HCT116 (cell line): Measurements from ENCODE around the gene ZNF845. TPM values are rescaled to one million over a fixed set of nuclear protein-coding genes. Genes with fewer than 3 reads are reported as not detected.
"Not testable (repeated sequence)": the region's sequence is repeated elsewhere in the genome, so short reads cannot be mapped to it uniquely, and the experiment has no call there.

Source experiments
- ATAC-seq: fragments of 200-7000 bp; cut with Tn5 transposase; 2 replicates; pipeline ENCODE4 v1.9.1; 2020; ENCODE audit warnings: mild to moderate bottlenecking, moderate library complexity
- BruUV-seq: library from RNA; stranded (reverse); fragments of 400-500 nt; replicated peaks from 2 replicates; lab custom pipeline; 2021; lab: Mats Ljungman, UMichigan
- CTCF ChIA-PET: fragments of 300-600 bp; sonication (Branson Sonifier 250); formaldehyde crosslinking; loops from one replicate; lab custom pipeline; 2021; ENCODE audit warnings: antibody characterized with exemption; lab: Charles Lee
- POLR2A ChIA-PET: fragments of 300-600, 350-600 bp; sonication (Branson Sonifier 250); formaldehyde crosslinking; loops from one replicate; lab custom pipeline; 2021; ENCODE audit warnings: antibody characterized with exemption; lab: Charles Lee
- RAD21 ChIA-PET, 2 experiments: fragments of 300-600 bp; sonication (Branson Sonifier 250); formaldehyde crosslinking; loops; one replicate each; lab custom pipeline; 2023; ENCODE audit warnings: low total read pairs in 2 of 2; ENCODE audit not compliant: uncharacterized antibody in 2 of 2, unreplicated experiment in 2 of 2, low non-redundant PET in 1 of 2; lab: Charles Lee
- DNase-seq: peaks from one replicate; pipeline ENCODE4 v3.0.0-alpha.2; 2010; ENCODE audit warnings: low read depth, low spot score
- H2AFZ ChIP-seq: fragments of 200-600 bp; shearing (Covaris generic), sonication (generic); 2 replicates; pipeline ENCODE4 v1.6.1; 2017; ENCODE audit warnings: low read depth, mixed run types, mixed read lengths, antibody characterized with exemption, low read length; ENCODE audit not compliant: poor library complexity, severe bottlenecking
- H3K27ac ChIP-seq: 2 replicates; pipeline ENCODE4 v1.5.1; 2012; ENCODE audit warnings: low read depth, low read length
- H3K27me3 ChIP-seq: fragments of 200-600 bp; sonication (generic); 2 replicates; pipeline ENCODE4 v1.6.1; 2016; ENCODE audit warnings: mixed run types, low read length, mixed read lengths; ENCODE audit not compliant: insufficient read depth
- H3K36me3 ChIP-seq, 2 experiments: fragments of 200-500 bp in 1 of 2; fragments of 200-600 bp in 1 of 2; sonication (Bioruptor generic) in 1 of 2; sonication (generic) in 1 of 2; 2 replicates each; pipeline versions ENCODE4 v1.5.1 to v1.6.1; 2014 to 2016; ENCODE audit warnings: low read length in 2 of 2, inconsistent platforms in 1 of 2, mixed read lengths in 1 of 2, mixed run types in 1 of 2; ENCODE audit not compliant: insufficient read depth in 2 of 2, control insufficient read depth in 1 of 2
- H3K4me1 ChIP-seq, 2 experiments: fragments of 200-600 bp in 1 of 2; sonication (generic) in 1 of 2; 2 replicates each; pipeline versions ENCODE4 v1.5.1 to v1.6.1; 2012 to 2017; ENCODE audit warnings: low read length in 2 of 2, inconsistent platforms in 1 of 2, mild to moderate bottlenecking in 1 of 2, mixed read lengths in 1 of 2, mixed run types in 1 of 2, moderate library complexity in 1 of 2; ENCODE audit not compliant: insufficient read depth in 2 of 2, control insufficient read depth in 1 of 2
- H3K4me2 ChIP-seq: fragments of 200-600 bp; sonication (generic); 2 replicates; pipeline ENCODE4 v1.6.1; 2017; ENCODE audit warnings: mixed run types, low read length, mixed read lengths
- H3K4me3 ChIP-seq, 2 experiments: fragments of 200-600 bp in 1 of 2; sonication (generic) in 1 of 2; replicated peaks in 1 of 2; 2 replicates each; pipeline ENCODE4 v1.5.1; 2011 to 2016; ENCODE audit warnings: low read length in 2 of 2, control low read depth in 1 of 2, low read depth in 1 of 2, mild to moderate bottlenecking in 1 of 2, mixed read lengths in 1 of 2, mixed run types in 1 of 2
- H3K79me2 ChIP-seq: fragments of 200-600 bp; sonication (generic); 2 replicates; pipeline ENCODE4 v1.6.1; 2017; ENCODE audit warnings: mild to moderate bottlenecking, mixed run types, low read length, moderate library complexity, mixed read lengths; ENCODE audit not compliant: insufficient read depth
- H3K9ac ChIP-seq: fragments of 200-600 bp; sonication (generic); 2 replicates; pipeline ENCODE4 v1.6.1; 2016; ENCODE audit warnings: low read length, mixed read lengths
- H3K9me2 ChIP-seq: fragments of 200-600 bp; sonication (generic), shearing (Covaris generic); 2 replicates; pipeline ENCODE4 v1.6.1; 2017; ENCODE audit warnings: mixed run types, mild to moderate bottlenecking, moderate library complexity; ENCODE audit not compliant: insufficient read depth
- H3K9me3 ChIP-seq, 2 experiments: fragments of 200-500 bp in 1 of 2; fragments of 200-600 bp in 1 of 2; sonication (Bioruptor generic) in 1 of 2; sonication (generic) in 1 of 2; 2 replicates each; pipeline ENCODE4 v1.6.1; 2014 to 2017; ENCODE audit warnings: low read length in 2 of 2, mixed read lengths in 2 of 2, inconsistent platforms in 1 of 2, low read depth in 1 of 2, mild to moderate bottlenecking in 1 of 2, mixed run types in 1 of 2, moderate library complexity in 1 of 2; ENCODE audit not compliant: control insufficient read depth in 1 of 2, insufficient read depth in 1 of 2
- H4K20me1 ChIP-seq: fragments of 200-600 bp; sonication (generic), shearing (Covaris generic); 2 replicates; pipeline ENCODE4 v1.6.1; 2017; ENCODE audit warnings: mixed run types, mild to moderate bottlenecking, moderate library complexity; ENCODE audit not compliant: insufficient read depth
- intact Hi-C: fragments of 100-400 bp; cut with micrococcal nuclease; formaldehyde crosslinking; loops from 2 replicates; pipeline ENCODE4 v1.10.0; 2022
- total RNA-seq: library from RNA; stranded (reverse); gene quantifications from one replicate; pipeline ENCODE4 v1.2.1, GENCODE V29; 2021; ENCODE audit not compliant: unreplicated experiment
- TF ChIP-seq, protein P1 (sequence below): IDR thresholded peaks from 2 replicates; pipeline ENCODE4 v1.6.1; 2012
- TF ChIP-seq, protein P2 (sequence below): IDR thresholded peaks from 2 replicates; pipeline ENCODE4 v1.6.1; 2012; ENCODE audit warnings: low read depth

Gene ZNF845
- total RNA-seq, 1 experiment from 2014 or later: 5.4 TPM

GRCh38 chr19:53396525-53396868 lies 62.9 kb downstream of the ZNF845 start:
- Histone ChIP-seq H3K9ac (no peak overlapping the region), H4K20me1 (no peaks in the 10 kb centered on the region), H3K79me2 (peaks cover 10% of the 10 kb centered on the region; the same call in 1 of the 2 replicates), H3K27ac (no peak overlapping the region), H2AFZ (no peak overlapping the region), H3K4me1 (peaks cover 0 to 4% of the 10 kb centered on the region in 2 experiments; a peak in 1 of 4 replicates), H3K9me3 (peaks cover 0 to 4% of the 10 kb centered on the region in 2 experiments; a peak in 1 of 4 replicates), H3K4me3 (no peak overlapping the region), H3K36me3 (peaks cover 3 to 11% of the 10 kb centered on the region in 2 experiments; a peak in 3 of 4 replicates), H3K4me2 (peak overlapping the region; percentile 94)
- no peak for ATAC-seq
- BruUV-seq: no TSS peak
- intact Hi-C loops: no loop called here
- TF ChIP-seq, protein P1, sequence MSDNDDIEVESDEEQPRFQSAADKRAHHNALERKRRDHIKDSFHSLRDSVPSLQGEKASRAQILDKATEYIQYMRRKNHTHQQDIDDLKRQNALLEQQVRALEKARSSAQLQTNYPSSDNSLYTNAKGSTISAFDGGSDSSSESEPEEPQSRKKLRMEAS: no peak
- TF ChIP-seq, protein P2, sequence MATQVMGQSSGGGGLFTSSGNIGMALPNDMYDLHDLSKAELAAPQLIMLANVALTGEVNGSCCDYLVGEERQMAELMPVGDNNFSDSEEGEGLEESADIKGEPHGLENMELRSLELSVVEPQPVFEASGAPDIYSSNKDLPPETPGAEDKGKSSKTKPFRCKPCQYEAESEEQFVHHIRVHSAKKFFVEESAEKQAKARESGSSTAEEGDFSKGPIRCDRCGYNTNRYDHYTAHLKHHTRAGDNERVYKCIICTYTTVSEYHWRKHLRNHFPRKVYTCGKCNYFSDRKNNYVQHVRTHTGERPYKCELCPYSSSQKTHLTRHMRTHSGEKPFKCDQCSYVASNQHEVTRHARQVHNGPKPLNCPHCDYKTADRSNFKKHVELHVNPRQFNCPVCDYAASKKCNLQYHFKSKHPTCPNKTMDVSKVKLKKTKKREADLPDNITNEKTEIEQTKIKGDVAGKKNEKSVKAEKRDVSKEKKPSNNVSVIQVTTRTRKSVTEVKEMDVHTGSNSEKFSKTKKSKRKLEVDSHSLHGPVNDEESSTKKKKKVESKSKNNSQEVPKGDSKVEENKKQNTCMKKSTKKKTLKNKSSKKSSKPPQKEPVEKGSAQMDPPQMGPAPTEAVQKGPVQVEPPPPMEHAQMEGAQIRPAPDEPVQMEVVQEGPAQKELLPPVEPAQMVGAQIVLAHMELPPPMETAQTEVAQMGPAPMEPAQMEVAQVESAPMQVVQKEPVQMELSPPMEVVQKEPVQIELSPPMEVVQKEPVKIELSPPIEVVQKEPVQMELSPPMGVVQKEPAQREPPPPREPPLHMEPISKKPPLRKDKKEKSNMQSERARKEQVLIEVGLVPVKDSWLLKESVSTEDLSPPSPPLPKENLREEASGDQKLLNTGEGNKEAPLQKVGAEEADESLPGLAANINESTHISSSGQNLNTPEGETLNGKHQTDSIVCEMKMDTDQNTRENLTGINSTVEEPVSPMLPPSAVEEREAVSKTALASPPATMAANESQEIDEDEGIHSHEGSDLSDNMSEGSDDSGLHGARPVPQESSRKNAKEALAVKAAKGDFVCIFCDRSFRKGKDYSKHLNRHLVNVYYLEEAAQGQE: no peak
- TF ChIP-seq, all 23 proteins: peak for 0
- CTCF ChIA-PET: no interaction called here
- POLR2A ChIA-PET: no interaction called here
- RAD21 ChIA-PET: no interaction called here
- DNase-seq: no peak
- Histone ChIP-seq H3K9me2 (no peaks in the 10 kb centered on the region), H3K27me3 (no peaks in the 10 kb centered on the region)

DNA sequence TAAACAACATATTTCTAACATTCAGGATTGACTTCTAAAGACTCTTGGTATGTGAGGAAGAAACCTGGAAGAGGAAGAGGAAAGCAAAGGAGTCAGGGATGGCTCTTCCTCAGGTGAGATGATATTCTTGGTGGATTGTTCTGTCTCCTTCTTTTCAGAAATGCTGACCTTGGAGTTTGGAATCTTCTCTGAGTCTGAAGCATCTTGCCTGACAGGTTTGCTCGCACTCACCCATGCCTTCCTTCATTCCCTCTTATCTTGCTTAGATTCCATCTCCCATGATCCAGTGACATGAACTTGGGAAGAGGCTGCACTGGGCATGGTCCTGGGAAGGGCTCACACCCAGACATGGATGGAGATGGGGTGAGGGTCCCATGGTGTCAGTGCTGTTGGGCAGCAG lies 64.4 kb downstream of the ZNF845 start:
- H3K9me2 ChIP-seq, RAD21 ChIA-PET, H3K27ac ChIP-seq, H3K4me3 ChIP-seq, H3K79me2 ChIP-seq, DNase-seq, ATAC-seq, CTCF ChIA-PET, BruUV-seq, H3K4me2 ChIP-seq, H3K9me3 ChIP-seq, H2AFZ ChIP-seq, H3K27me3 ChIP-seq, H3K4me1 ChIP-seq, POLR2A ChIA-PET, intact Hi-C loops, H3K9ac ChIP-seq, H4K20me1 ChIP-seq: not testable (repeated sequence)
- H3K36me3 ChIP-seq: peaks cover 3 to 11% of the 10 kb centered on the region in 2 experiments; a peak in 3 of 4 replicates

Other genes with a start within 250 kb of the ZNF845 start
- gene ZNF160, start 230.3 kb upstream of the ZNF845 start, total RNA-seq: 14.9 TPM
- not detected for gene ZNF415, start 200.8 kb upstream of the ZNF845 start, total RNA-seq
- gene ZNF347, start 174.7 kb upstream of the ZNF845 start, total RNA-seq: 0.17 TPM
- 0.44 TPM for gene ZNF665, start 140.4 kb upstream of the ZNF845 start, total RNA-seq
- gene ZNF677, start 78.9 kb upstream of the ZNF845 start, total RNA-seq: 0.34 TPM
- not detected for gene VN1R2, start 75.5 kb upstream of the ZNF845 start, total RNA-seq
- gene VN1R4, start 66.0 kb upstream of the ZNF845 start, total RNA-seq: not detected
- 10.2 TPM for gene ZNF525, start 32.0 kb downstream of the ZNF845 start, total RNA-seq
- gene ZNF765, start 61.4 kb downstream of the ZNF845 start, total RNA-seq: 6.7 TPM
- gene ZNF761, start 98.2 kb downstream of the ZNF845 start, total RNA-seq: 8.8 TPM
- not detected for gene ZNF813, start 134.0 kb downstream of the ZNF845 start, total RNA-seq
- 0.59 TPM for gene ZNF331, start 204.4 kb downstream of the ZNF845 start, total RNA-seq